ENCODE measurements around the gene NRF1. TPM values are rescaled to one million over a fixed set of nuclear protein-coding genes. Genes with fewer than 3 reads are reported as not detected.

Gene NRF1
- total and polyA plus RNA-seq, 2 of the 8 experiments (the other 6 are each of a cell fraction or from before 2014, with no cell fraction given) = 18.2 to 21.4 TPM

DNA sequence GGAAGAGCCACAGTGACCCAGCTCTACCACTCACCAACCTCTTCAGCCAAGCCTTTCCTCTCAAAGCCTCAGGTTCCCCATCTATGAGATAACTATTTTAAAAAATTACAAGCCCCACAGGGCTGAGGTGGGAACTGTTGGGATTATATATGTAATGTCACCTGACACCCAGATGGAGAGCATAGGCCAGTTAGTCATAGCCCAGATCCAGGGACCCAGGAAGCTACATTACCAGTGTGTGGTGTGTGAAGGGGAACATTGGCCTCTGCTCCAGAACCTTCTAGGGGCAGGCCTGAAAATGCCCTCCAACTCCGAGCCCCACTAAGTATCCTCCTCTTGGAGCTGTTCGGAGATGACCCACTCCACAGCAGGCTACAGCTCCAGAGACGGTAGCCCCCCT, 162.4 kb downstream of the NRF1 start (continued):
- no peak for TF ChIP-seq RFX5 (IDR thresholded peaks at IDR 0.05; ENCODE audit: borderline replicate concordance, low read depth, low read length)
- TF ChIP-seq, protein P1, sequence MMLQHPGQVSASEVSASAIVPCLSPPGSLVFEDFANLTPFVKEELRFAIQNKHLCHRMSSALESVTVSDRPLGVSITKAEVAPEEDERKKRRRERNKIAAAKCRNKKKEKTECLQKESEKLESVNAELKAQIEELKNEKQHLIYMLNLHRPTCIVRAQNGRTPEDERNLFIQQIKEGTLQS (IDR thresholded peaks at IDR 0.05; ENCODE audit: insufficient read depth, low read depth, low read length) = no peak
